Measurements from ENCODE around the gene ODC1. TPM values are rescaled to one million over a fixed set of nuclear protein-coding genes. Genes with fewer than 3 reads are reported as not detected.

Gene ODC1
- total RNA-seq, 1 experiment from 2014 or later: 46.6 TPM

- POLR2A ChIA-PET: no interaction called here
- no peak for DNase-seq (ENCODE audit: low spot score)
- ATAC-seq: no peak
- TF ChIP-seq SOX15 (CRISPR knock-in tag; IDR thresholded peaks at IDR 0.05) (no peak), ZBTB21 (CRISPR knock-in tag; IDR thresholded peaks at IDR 0.05; ENCODE audit: borderline replicate concordance) (no peak), E2F5 (CRISPR knock-in tag; IDR thresholded peaks at IDR 0.05) (no peak), NFE2L1 (CRISPR knock-in tag; IDR thresholded peaks at IDR 0.05) (no peak), SMAD4 (CRISPR knock-in tag; IDR thresholded peaks at IDR 0.05) (no peak), ZNF532 (CRISPR knock-in tag; IDR thresholded peaks at IDR 0.05; ENCODE audit: borderline replicate concordance) (no peak), ELF4 (CRISPR knock-in tag; IDR thresholded peaks at IDR 0.05; ENCODE audit: low read depth) (no peak), RORB (CRISPR knock-in tag; IDR thresholded peaks at IDR 0.05) (no peak), MAX (CRISPR knock-in tag; IDR thresholded peaks at IDR 0.05) (no peak)
- TF ChIP-seq, protein P1, sequence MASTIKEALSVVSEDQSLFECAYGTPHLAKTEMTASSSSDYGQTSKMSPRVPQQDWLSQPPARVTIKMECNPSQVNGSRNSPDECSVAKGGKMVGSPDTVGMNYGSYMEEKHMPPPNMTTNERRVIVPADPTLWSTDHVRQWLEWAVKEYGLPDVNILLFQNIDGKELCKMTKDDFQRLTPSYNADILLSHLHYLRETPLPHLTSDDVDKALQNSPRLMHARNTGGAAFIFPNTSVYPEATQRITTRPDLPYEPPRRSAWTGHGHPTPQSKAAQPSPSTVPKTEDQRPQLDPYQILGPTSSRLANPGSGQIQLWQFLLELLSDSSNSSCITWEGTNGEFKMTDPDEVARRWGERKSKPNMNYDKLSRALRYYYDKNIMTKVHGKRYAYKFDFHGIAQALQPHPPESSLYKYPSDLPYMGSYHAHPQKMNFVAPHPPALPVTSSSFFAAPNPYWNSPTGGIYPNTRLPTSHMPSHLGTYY (CRISPR knock-in tag; IDR thresholded peaks at IDR 0.05): no peak
- TF ChIP-seq, protein P2, sequence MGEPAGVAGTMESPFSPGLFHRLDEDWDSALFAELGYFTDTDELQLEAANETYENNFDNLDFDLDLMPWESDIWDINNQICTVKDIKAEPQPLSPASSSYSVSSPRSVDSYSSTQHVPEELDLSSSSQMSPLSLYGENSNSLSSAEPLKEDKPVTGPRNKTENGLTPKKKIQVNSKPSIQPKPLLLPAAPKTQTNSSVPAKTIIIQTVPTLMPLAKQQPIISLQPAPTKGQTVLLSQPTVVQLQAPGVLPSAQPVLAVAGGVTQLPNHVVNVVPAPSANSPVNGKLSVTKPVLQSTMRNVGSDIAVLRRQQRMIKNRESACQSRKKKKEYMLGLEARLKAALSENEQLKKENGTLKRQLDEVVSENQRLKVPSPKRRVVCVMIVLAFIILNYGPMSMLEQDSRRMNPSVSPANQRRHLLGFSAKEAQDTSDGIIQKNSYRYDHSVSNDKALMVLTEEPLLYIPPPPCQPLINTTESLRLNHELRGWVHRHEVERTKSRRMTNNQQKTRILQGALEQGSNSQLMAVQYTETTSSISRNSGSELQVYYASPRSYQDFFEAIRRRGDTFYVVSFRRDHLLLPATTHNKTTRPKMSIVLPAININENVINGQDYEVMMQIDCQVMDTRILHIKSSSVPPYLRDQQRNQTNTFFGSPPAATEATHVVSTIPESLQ (CRISPR knock-in tag; IDR thresholded peaks at IDR 0.05): no peak
- TF ChIP-seq, protein P3, sequence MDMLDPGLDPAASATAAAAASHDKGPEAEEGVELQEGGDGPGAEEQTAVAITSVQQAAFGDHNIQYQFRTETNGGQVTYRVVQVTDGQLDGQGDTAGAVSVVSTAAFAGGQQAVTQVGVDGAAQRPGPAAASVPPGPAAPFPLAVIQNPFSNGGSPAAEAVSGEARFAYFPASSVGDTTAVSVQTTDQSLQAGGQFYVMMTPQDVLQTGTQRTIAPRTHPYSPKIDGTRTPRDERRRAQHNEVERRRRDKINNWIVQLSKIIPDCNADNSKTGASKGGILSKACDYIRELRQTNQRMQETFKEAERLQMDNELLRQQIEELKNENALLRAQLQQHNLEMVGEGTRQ (CRISPR knock-in tag; IDR thresholded peaks at IDR 0.05): no peak
- no peaks in the 10 kb centered on the region for H3K9me3 Mint-ChIP-seq
- H3K4me1 Mint-ChIP-seq: no peaks in the 10 kb centered on the region
- no peak overlapping the region for H3K4me3 Mint-ChIP-seq
- CTCF ChIA-PET: interaction anchor here (2.8 kb wide), 1 partner anchor 28 kb away, joined by 10 read pairs; no protein-coding TSS in a partner anchor
- H3K36me3 Mint-ChIP-seq: peaks cover 8% of the 10 kb centered on the region; the same call in 1 of the 2 replicates
- no peak overlapping the region for H3K27ac Mint-ChIP-seq
- H3K27me3 Mint-ChIP-seq (ENCODE audit: low read depth): no peaks in the 10 kb centered on the region; the same call in 1 of the 2 replicates
Observed at GRCh38 chr2:10436583-10437110, 11.5 kb downstream of the ODC1 start.

DNA sequence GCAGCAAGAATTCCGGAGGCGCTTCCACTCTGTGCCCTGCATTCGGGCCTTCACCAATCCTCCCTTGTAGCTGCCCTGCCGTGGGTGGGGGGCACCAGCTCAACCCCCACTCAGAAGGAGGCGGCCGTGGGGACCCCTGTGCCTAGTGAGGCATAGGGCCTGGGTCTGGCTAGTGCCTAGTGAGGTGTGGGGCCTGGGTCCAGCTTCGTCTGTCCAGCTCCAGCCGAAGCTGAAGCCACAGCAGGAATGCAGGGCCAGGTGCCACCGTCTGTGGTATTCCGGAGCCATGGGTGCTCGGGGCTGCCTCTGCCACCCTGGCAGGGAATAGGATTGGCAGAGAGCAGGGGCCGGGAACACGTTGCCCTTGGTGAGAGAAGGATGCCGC is 12.3 kb downstream of the ODC1 start:
- ATAC-seq (no peak), DNase-seq (ENCODE audit: low spot score) (no peak)
- H3K27ac Mint-ChIP-seq: no peak overlapping the region
- no peaks in the 10 kb centered on the region for H3K9me3 Mint-ChIP-seq
- ChIA-PET POLR2A (no interaction called here), CTCF (interaction anchor here (0.5 to 5.5 kb wide), 27 partner anchors 11 to 406 kb away, joined by 3 to 104 read pairs (median 10); partner anchors contain the start of genes HPCAL1 and ODC1)
- TF ChIP-seq JAZF1 (CRISPR knock-in tag; IDR thresholded peaks at IDR 0.05) (no peak), SOX15 (CRISPR knock-in tag; IDR thresholded peaks at IDR 0.05) (no peak), ZSCAN18 (CRISPR knock-in tag; IDR thresholded peaks at IDR 0.05) (no peak), STAT6 (CRISPR knock-in tag; conservative IDR thresholded peaks at IDR 0.05; ENCODE audit: low read depth) (no peak)
- no peaks in the 10 kb centered on the region; the same call in 1 of the 2 replicates for H3K27me3 Mint-ChIP-seq (ENCODE audit: low read depth)
- H3K36me3 Mint-ChIP-seq: no peaks in the 10 kb centered on the region; the same call in 1 of the 2 replicates
- H3K4me3 Mint-ChIP-seq: no peak overlapping the region
- H3K4me1 Mint-ChIP-seq: no peaks in the 10 kb centered on the region
